ENCODE data around the gene HEYL. TPM values are rescaled to one million over a fixed set of nuclear protein-coding genes. Genes with fewer than 3 reads are reported as not detected.
A peak's percentile ranks its signal among the peaks of the same experiment; 100 is the strongest.

Gene HEYL
- not detected in 2 replicates for polyA plus RNA-seq (2012; rRNA removed)
- not detected in 2 replicates for polyA plus RNA-seq (2012; cell fraction: cytosol; rRNA removed)
- not detected in 2 replicates for polyA plus RNA-seq (2012; cell fraction: nucleus; rRNA removed)

GRCh38 chr1:39639305-39640130, at the start of gene HEYL:
Gene HEYL (minus strand): TSS chr1:39639643. CDS start chr1:39639625, 18 bp downstream.
- no peak for TF ChIP-seq GATA2 (CRISPR knock-in tag; IDR thresholded peaks at IDR 0.05)
- TF ChIP-seq POLR2AphosphoS5 (IDR thresholded peaks at IDR 0.05; ENCODE audit: low read depth, low read length): no peak
- H3K27ac ChIP-seq (ENCODE audit: low read depth in 2 of 2, low read length in 1 of 2): no peak within 1 kb of the TSS; a peak in 1 of 4 replicates
- peaks cover 8% of the 10 kb centered on the region for H3F3A ChIP-seq (replicated peaks; ENCODE audit: insufficient read depth)
- no peaks in the 10 kb centered on the region for H4K20me1 ChIP-seq (ENCODE audit: insufficient read depth)
- no peak within 1 kb of the TSS for H3K4me2 ChIP-seq
- H3K9me3 ChIP-seq: no peaks in the 10 kb centered on the region
- no peaks in the 10 kb centered on the region for H3K9me2 ChIP-seq
- WGBS (ENCODE audit: low lambda C conversion rate): 87% methylated on average over 60 of the region's 88 CpGs
- no peak within 1 kb of the TSS for H3K4me3 ChIP-seq (ENCODE audit: low read depth in 2 of 2, low read length in 1 of 2)
- peaks cover 4 to 21% of the 10 kb centered on the region in 2 experiments; a peak in 3 of 4 replicates for H3K4me1 ChIP-seq (ENCODE audit: control insufficient read depth in 1 of 2, insufficient read depth in 2 of 2, low read depth in 1 of 2, low read length in 1 of 2)
- ChIA-PET POLR2A (no interaction called here), CTCF (interaction anchor here (0.6 to 3.8 kb wide), 3 partner anchors 14 to 33 kb away, joined by 3 to 18 read pairs (median 6); no protein-coding TSS in a partner anchor)
- H3K9ac ChIP-seq: no peak within 1 kb of the TSS
- H3K27me3 ChIP-seq (ENCODE audit: insufficient read depth): no peaks in the 10 kb centered on the region
- no peak for DNase-seq
- H3K36me3 ChIP-seq (replicated peaks in 1 of 2; ENCODE audit: control insufficient read depth in 1 of 2, insufficient read depth in 2 of 2, low read length in 1 of 2): no peaks in the 10 kb centered on the region
- no peak within 1 kb of the TSS for H2AFZ ChIP-seq (ENCODE audit: low read depth)
- H3K79me2 ChIP-seq (ENCODE audit: insufficient read depth): no peaks in the 10 kb centered on the region

GRCh38 chr1:39689214-39689613, 49.8 kb upstream of the HEYL start:
- H3K27ac ChIP-seq (ENCODE audit: low read depth in 2 of 2, low read length in 1 of 2): 0 out of 4 replicates have a peak overlapping the region, but pooled peaks of 1 of the 2 experiments have one; percentile 22
- no peaks in the 10 kb centered on the region for H3K36me3 ChIP-seq (replicated peaks in 1 of 2; ENCODE audit: control insufficient read depth in 1 of 2, insufficient read depth in 2 of 2, low read length in 1 of 2)
- ChIA-PET POLR2A (interaction anchor here (1.0 to 1.4 kb wide), 4 partner anchors 9 to 30 kb away, joined by 3 to 7 read pairs (median 4); no protein-coding TSS in a partner anchor), CTCF (interaction anchor here (1.9 to 8.0 kb wide), 6 partner anchors 13 to 83 kb away, joined by 7 to 61 read pairs (median 32); partner anchors contain the start of gene NT5C1A)
- H2AFZ ChIP-seq (ENCODE audit: low read depth): no peak overlapping the region
- TF ChIP-seq SMC3 (IDR thresholded peaks at IDR 0.05; ENCODE audit: low read depth, low read length) (no peak), RCOR1 (IDR thresholded peaks at IDR 0.05; ENCODE audit: low read length) (no peak), POLR2AphosphoS5 (IDR thresholded peaks at IDR 0.05; ENCODE audit: low read depth, low read length) (no peak), RAD21 (IDR thresholded peaks at IDR 0.05; ENCODE audit: low read length) (no peak), FOXJ3 (CRISPR knock-in tag; IDR thresholded peaks at IDR 0.05) (no peak), IRF3 (IDR thresholded peaks at IDR 0.05; ENCODE audit: low read depth, low read length) (no peak), CTCF (IDR thresholded peaks at IDR 0.05) (no peak), ZBTB33 (IDR thresholded peaks at IDR 0.05; ENCODE audit: borderline replicate concordance, low read depth) (no peak), JUND (IDR thresholded peaks at IDR 0.05) (no peak), EP300 (IDR thresholded peaks at IDR 0.05; ENCODE audit: borderline replicate concordance in 1 of 2, low read depth in 1 of 2, low read length in 1 of 2) (no peak), TAF1 (IDR thresholded peaks at IDR 0.05; ENCODE audit: borderline replicate concordance, low read depth, low read length) (no peak), REST (IDR thresholded peaks at IDR 0.05; ENCODE audit: low read depth, low read length) (no peak), NRF1 (IDR thresholded peaks at IDR 0.05; ENCODE audit: low read depth, low read length) (no peak), CHD2 (IDR thresholded peaks at IDR 0.05; ENCODE audit: low read length, partially characterized antibody) (no peak), MEF2A (IDR thresholded peaks at IDR 0.05; ENCODE audit: borderline replicate concordance, low read depth) (no peak)
- H3K4me2 ChIP-seq: no peak overlapping the region
- no peaks in the 10 kb centered on the region for H3K9me3 ChIP-seq
- peaks cover 45% of the 10 kb centered on the region for H3K27me3 ChIP-seq (ENCODE audit: insufficient read depth)
- peaks cover 0 to 32% of the 10 kb centered on the region in 2 experiments; a peak in 2 of 4 replicates for H3K4me1 ChIP-seq (ENCODE audit: control insufficient read depth in 1 of 2, insufficient read depth in 2 of 2, low read depth in 1 of 2, low read length in 1 of 2)
- no peaks in the 10 kb centered on the region for H4K20me1 ChIP-seq (ENCODE audit: insufficient read depth)
- no peak overlapping the region for H3K4me3 ChIP-seq (ENCODE audit: low read depth in 2 of 2, low read length in 1 of 2)
- WGBS (ENCODE audit: low lambda C conversion rate): 64% methylated on average over 2 of the region's 2 CpGs
- no peaks in the 10 kb centered on the region for H3K9me2 ChIP-seq
- no peaks in the 10 kb centered on the region for H3K79me2 ChIP-seq (ENCODE audit: insufficient read depth)
- no peak overlapping the region for H3K9ac ChIP-seq
- DNase-seq: no peak
- H3F3A ChIP-seq (replicated peaks; ENCODE audit: insufficient read depth): no peaks in the 10 kb centered on the region

Measured in SK-N-SH (cell line).